Urothelium cell line (cell line): ENCODE data around the gene TRNT1.
A peak's percentile ranks its signal among the peaks of the same experiment; 100 is the strongest.

ENCODE experiments used
- DNase-seq: peaks from one replicate; pipeline ENCODE4 v3.0.0; 2011; ENCODE audit warnings: low spot score, mixed read lengths
- FAIRE-seq: peaks from 2 replicates; lab custom pipeline; 2011; peaks lifted over from hg19 to GRCh38; lab: Jason Lieb, UNC

The TRNT1 gene

DNA sequence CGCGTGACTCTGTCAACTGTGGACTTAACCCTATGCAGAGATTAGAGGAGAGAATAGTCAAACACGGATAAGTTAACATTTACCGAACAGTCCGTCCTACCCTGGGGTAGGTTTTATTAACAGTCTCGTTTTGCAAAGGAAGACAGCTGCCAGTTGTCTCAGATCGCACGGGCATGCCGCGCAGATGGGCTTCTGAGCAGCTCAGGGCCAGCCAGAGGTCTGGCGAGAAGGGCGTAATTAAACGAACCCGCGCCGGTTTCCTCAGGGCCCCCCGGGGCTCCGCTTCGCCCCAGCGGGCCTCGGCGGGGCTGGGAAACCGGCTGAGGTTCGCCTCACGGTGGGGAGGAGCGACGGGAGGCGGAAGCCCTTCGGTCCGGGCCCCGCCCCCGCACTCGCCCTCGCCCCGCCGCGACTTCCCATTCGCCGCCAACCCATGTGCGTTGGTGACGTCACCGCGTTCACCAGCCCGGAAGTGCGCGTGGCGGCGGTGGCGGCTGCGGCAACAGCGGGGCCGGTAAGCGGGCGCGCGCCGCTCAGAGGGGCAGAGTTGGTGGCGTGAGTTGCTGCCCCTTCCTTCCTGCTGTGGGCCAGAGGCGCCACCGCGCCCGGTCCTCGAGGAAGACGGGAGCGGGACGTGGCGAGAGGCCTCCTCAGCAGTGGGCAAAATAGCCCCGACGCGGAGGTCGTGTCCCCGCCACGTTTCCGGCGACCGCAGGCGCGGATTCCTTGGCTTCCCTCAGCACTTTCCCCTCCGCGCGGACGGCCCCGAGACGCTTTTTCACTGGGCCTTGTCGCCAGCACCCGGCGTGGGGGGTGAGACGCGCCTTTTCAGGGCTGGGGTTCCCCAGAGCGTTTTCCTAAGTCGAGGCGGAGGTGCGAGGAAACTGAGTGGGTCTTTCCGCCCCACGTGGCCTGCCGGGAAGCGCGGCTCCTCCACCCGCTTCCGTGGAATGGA, at the start of gene TRNT1:
Gene TRNT1 (plus strand): TSS at position 464 of the 955 bp plus-strand sequence. CDS start 2,101 bp downstream, outside the sequence.
- DNase-seq (peak; percentile 96), FAIRE-seq (peak; percentile 95)

- FAIRE-seq (no peak), DNase-seq (no peak)
These were observed 46.4 kb upstream of the TRNT1 start for GRCh38 chr3:3080309-3080708.

GRCh38 chr3:3081381-3082233, 45.1 kb upstream of the TRNT1 start:
- FAIRE-seq, result no peak

DNA sequence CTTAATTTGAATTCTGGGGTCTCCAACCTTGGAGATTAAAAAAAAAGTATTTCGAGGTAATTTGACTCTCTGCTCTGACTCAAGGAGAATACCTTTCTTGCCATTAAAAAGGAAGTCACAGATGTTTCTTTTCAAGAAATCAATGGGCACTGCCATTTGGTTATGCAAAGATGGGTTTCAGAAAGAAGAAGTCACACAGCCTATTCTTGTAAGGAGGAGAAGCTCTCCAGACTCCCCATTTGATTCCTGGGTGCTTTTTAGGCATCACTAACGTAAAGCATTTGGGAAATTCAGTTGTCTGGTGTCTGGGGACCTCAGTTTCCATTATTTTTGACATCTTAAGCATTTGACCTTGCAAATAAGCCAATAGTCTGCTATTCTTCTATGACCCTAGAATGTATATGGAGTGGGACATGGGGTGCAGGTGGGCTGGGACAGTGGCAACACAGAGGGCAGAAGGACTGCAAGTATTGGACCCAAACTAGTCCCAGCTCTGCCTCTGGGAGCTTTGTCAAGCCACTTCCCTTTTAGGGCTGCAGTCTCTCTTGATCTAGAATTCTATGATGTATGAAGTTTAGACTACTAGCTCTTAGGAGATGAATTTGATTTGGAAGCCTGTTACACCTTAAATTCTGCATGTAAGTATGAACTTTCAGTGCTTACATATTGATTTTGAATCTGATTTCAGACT, 44.4 kb upstream of the TRNT1 start:
- FAIRE-seq (no peak), DNase-seq (no peak)

More at GRCh38 chr3:3081381-3082233, 45.1 kb upstream of the TRNT1 start:
- DNase-seq, result no peak

GRCh38 chr3:3084890-3085289, 41.9 kb upstream of the TRNT1 start:
- FAIRE-seq, result no peak

DNA sequence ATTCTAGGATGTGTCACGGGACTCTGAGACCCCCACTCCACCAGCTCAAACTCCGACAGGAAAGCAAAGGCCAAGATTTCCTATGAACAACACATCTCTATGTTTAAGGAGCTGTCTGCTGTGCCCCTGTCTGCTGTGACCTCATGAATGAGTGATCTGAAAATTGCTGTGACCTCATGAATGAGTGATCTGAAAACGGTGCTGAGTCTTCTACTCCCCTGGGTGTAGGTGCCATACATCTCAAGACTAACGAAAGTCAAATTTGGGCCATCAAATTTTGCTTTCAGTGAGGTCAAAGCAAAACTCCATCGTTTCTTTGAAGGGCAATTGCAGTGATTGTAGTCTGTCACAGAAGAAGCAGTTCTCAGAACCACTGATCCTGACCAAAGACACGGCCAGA, 41.0 kb upstream of the TRNT1 start:
- FAIRE-seq, result no peak
- no peak for DNase-seq

More at GRCh38 chr3:3084890-3085289, 41.9 kb upstream of the TRNT1 start:
- no peak for DNase-seq

- no peak for DNase-seq
These were observed 40.5 kb upstream of the TRNT1 start for GRCh38 chr3:3086239-3086638.

GRCh38 chr3:3087279-3087678, 39.5 kb upstream of the TRNT1 start:
- DNase-seq (no peak), FAIRE-seq (no peak)

More at GRCh38 chr3:3086239-3086638, 40.5 kb upstream of the TRNT1 start:
- no peak for FAIRE-seq

DNA sequence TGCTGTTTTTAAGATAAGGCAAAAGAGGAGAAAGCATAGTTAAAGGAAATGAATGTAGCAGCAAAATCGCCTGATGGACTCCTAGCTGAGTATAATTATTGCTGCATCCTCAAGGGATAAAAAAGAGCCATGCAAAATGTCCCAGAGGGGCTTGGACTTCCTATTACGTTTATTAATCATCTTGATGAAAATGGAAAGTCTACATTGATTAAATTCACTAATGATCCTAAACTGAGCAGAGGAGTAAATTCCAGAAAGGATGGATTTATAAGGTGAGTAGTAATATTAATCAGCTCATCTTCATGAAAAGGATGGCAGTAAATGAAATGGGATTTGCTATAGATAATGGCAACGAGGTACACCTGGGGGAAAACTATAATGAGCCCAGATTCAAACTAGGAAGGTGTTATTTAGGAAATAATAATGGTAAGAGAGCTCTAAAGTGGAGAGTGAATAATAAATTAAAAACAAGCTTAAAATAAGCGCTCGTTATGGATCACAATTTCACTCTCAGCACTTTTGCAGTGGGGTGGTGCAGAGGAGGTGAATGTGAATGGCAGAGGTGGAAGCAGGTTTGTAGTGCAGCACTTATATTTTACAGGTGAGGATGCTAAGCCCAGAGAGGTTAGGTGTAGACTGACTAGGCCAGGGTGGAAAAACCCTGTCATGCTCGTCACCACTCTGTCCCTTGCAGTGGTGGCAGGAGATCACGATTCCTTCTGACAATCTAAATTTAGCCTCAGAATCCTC, 38.8 kb upstream of the TRNT1 start:
- DNase-seq (no peak), FAIRE-seq (no peak)

- no peak for DNase-seq
- no peak for FAIRE-seq
These were observed 37.7 kb upstream of the TRNT1 start for GRCh38 chr3:3089017-3089416.

GRCh38 chr3:3097958-3098357, 28.8 kb upstream of the TRNT1 start:
- FAIRE-seq, result no peak

GRCh38 chr3:3101660-3102458, 24.9 kb upstream of the TRNT1 start:
- DNase-seq, result no peak
- FAIRE-seq, result no peak

More at GRCh38 chr3:3097958-3098357, 28.8 kb upstream of the TRNT1 start:
- DNase-seq, result no peak

DNA sequence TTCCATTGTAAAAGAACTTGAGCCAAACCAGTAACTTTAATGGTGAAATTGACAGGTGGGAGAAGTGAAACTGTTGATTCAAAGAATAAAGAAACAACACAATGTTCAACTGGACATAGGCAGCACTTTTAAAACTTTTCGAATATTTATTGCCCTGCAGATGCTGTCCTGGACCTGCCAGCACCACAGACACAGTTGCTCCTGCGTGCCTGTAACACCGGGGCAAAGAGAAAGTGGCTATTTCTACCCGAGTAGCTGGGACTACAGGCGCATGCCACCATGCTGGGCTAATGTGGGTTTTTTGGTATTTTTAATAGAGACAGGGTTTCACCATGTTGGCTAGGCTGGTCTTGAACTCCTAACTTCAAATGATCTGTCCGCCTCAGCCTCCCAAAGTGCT, 24.0 kb upstream of the TRNT1 start:
- DNase-seq, result no peak
- FAIRE-seq, result no peak

GRCh38 chr3:3105246-3105645, 21.5 kb upstream of the TRNT1 start:
- no peak for FAIRE-seq

DNA sequence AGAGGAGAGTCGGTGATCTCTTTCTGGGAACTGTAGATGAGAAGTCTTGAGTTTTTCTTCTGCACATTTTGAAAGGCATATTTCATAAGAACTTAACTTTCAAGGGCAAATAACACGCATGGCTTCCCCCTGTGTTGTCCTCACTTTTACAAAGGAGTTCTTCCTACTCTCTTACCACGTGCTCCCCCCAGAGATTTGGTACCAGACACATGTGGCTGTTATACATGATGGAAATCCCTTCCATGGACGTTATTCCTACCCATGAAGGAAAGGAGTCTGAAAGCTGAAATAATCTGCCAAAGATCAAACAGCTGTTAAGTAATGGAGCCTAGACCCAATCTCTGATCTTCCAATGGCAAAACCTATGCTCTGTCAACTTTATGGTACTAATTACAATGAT, 20.9 kb upstream of the TRNT1 start:
- no peak for DNase-seq
- FAIRE-seq, result no peak

More at GRCh38 chr3:3105246-3105645, 21.5 kb upstream of the TRNT1 start:
- DNase-seq, result no peak

- FAIRE-seq, result no peak
- no peak for DNase-seq
These were observed 19.6 kb upstream of the TRNT1 start for GRCh38 chr3:3107181-3107580.

DNA sequence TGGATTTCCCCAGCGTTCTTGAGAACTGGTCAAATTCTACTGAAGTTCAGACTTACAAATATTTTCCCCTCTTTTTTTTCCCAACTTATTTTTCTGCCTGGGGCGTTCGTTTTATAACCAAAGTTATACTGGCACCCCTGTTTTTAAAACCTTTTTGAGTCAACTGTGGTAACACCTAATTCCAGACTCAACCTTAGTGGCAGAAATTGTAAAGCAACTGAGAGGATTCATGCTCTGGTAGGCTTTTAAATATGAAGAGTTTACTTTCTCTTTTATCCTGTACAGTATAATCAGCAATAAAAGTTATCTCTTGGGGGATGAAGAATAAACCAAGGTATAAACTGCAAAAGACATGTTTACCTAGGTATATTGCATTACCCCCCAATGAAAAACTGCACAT, 18.9 kb upstream of the TRNT1 start:
- no peak for DNase-seq
- FAIRE-seq, result no peak

- FAIRE-seq (no peak), DNase-seq (no peak)
These were observed 17.1 kb upstream of the TRNT1 start for GRCh38 chr3:3109407-3110298.
